DND-41 (cell line): ENCODE measurements around the gene GLB1L.

Experiments used
- ATAC-seq: fragments of 200-7000 bp; cut with Tn5 transposase; 3 replicates; pipeline ENCODE4 v1.9.1; 2021; ENCODE audit warnings: low read depth; ENCODE audit not compliant: insufficient read depth
- DNase-seq: peaks from one replicate; pipeline ENCODE4 v3.0.0-alpha.2; 2020
- H2AFZ ChIP-seq: 2 replicates; pipeline ENCODE4 v1.6.0; 2012; ENCODE audit warnings: low read depth, low read length
- H3K27ac ChIP-seq: 2 replicates; pipeline ENCODE4 v1.5.1; 2012; ENCODE audit warnings: low read length, inconsistent platforms
- H3K27me3 ChIP-seq: fragments of 200-600 bp; sonication (generic); 2 replicates; pipeline ENCODE4 v1.6.0; 2012; ENCODE audit warnings: low read length, mild to moderate bottlenecking, inconsistent platforms; ENCODE audit not compliant: insufficient read depth, poor library complexity
- H3K36me3 ChIP-seq: 2 replicates; pipeline ENCODE4 v1.5.1; 2012; ENCODE audit warnings: low read length, inconsistent platforms; ENCODE audit not compliant: insufficient read depth
- H3K4me1 ChIP-seq: 2 replicates; pipeline ENCODE4 v1.5.1; 2012; ENCODE audit warnings: mild to moderate bottlenecking, low read length; ENCODE audit not compliant: insufficient read depth
- H3K4me2 ChIP-seq: 2 replicates; pipeline ENCODE4 v1.6.0; 2012; ENCODE audit warnings: mild to moderate bottlenecking, moderate library complexity, low read length, inconsistent platforms; ENCODE audit not compliant: insufficient read depth
- H3K4me3 ChIP-seq, 2 experiments: fragments of 200-600 bp in 1 of 2; shearing (Covaris generic) in 1 of 2; 2 replicates each; pipeline ENCODE4 v1.5.1; 2012 to 2016; ENCODE audit warnings: inconsistent platforms in 2 of 2, low read length in 2 of 2, mild to moderate bottlenecking in 2 of 2, low read depth in 1 of 2, moderate library complexity in 1 of 2
- H3K79me2 ChIP-seq: 2 replicates; pipeline ENCODE4 v1.6.0; 2012; ENCODE audit warnings: low read length, inconsistent platforms; ENCODE audit not compliant: insufficient read depth
- H3K9ac ChIP-seq: 2 replicates; pipeline ENCODE4 v1.6.0; 2012; ENCODE audit warnings: low read depth, mild to moderate bottlenecking, inconsistent platforms, low read length, moderate library complexity
- H3K9me3 ChIP-seq: 2 replicates; pipeline ENCODE4 v1.5.1; 2012; ENCODE audit warnings: low read length, moderate library complexity, mild to moderate bottlenecking, inconsistent platforms; ENCODE audit not compliant: insufficient read depth, severe bottlenecking
- H4K20me1 ChIP-seq: 2 replicates; pipeline ENCODE4 v1.6.0; 2012; ENCODE audit warnings: low read length; ENCODE audit not compliant: insufficient read depth
- EZH2 ChIP-seq: IDR thresholded peaks from 3 replicates; pipeline ENCODE4 v1.6.1; 2012; ENCODE audit warnings: borderline replicate concordance, low read depth, mild to moderate bottlenecking, moderate library complexity, low read length, inconsistent platforms; ENCODE audit not compliant: severe bottlenecking
- TF ChIP-seq, protein P1 (sequence below): IDR thresholded peaks from 2 replicates; pipeline ENCODE4 v1.5.1; 2012; ENCODE audit warnings: borderline replicate concordance, low read length, moderate library complexity, mild to moderate bottlenecking; ENCODE audit not compliant: poor library complexity, severe bottlenecking; ENCODE audit errors: extremely low read depth

The GLB1L gene

DNA sequence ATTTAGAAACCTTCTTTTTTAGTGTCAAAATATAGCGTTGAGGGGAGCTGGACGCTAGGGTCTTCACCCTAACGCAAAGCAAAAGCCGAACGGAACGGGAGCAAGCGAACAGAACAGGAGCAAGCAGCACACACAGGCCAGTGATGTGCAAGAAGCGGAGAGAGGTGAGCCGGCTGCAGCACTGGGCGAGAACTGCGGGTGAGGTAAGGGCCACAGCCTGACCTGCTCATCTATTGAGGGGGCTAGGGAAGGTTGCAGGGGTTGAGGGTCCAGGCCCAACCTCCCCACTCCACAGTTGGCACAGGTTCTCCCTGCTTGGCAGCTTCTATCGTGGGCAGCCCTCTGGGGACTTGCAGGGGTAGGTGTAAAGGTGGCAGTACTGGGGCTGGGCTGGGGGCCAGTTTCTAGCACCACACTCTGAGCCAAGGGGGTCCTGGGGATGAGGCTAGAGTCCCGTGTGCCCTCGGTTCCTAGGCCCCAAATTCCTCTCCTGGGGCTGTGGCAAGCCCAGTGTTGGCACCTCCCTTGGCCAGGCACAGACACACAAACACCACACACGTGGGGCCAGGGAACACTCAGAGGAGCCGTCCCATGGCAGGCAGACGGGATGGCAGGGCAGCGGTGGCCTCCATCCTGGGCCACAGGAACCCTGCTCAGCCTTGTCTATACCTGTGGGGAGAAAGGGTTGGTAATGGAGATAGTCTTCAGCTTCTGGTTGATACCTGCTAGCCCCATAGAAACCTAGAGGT lies 25.3 kb downstream of the GLB1L start:
- ATAC-seq = no peak
- peaks cover 12% of the 10 kb centered on the region for H3K4me1 ChIP-seq
- no peak overlapping the region for H3K4me2 ChIP-seq
- no peak overlapping the region for H3K27ac ChIP-seq
- no peak for DNase-seq
- TF ChIP-seq, protein P1, sequence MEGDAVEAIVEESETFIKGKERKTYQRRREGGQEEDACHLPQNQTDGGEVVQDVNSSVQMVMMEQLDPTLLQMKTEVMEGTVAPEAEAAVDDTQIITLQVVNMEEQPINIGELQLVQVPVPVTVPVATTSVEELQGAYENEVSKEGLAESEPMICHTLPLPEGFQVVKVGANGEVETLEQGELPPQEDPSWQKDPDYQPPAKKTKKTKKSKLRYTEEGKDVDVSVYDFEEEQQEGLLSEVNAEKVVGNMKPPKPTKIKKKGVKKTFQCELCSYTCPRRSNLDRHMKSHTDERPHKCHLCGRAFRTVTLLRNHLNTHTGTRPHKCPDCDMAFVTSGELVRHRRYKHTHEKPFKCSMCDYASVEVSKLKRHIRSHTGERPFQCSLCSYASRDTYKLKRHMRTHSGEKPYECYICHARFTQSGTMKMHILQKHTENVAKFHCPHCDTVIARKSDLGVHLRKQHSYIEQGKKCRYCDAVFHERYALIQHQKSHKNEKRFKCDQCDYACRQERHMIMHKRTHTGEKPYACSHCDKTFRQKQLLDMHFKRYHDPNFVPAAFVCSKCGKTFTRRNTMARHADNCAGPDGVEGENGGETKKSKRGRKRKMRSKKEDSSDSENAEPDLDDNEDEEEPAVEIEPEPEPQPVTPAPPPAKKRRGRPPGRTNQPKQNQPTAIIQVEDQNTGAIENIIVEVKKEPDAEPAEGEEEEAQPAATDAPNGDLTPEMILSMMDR = no peak
- TF ChIP-seq EZH2 = no peak
- H3K9me3 ChIP-seq = no peaks in the 10 kb centered on the region
- H3K4me3 ChIP-seq = no peak overlapping the region
- peaks cover 3% of the 10 kb centered on the region; the same call in 1 of the 2 replicates for H4K20me1 ChIP-seq
- H3K27me3 ChIP-seq = no peaks in the 10 kb centered on the region
- H2AFZ ChIP-seq = no peak overlapping the region
- no peaks in the 10 kb centered on the region for H3K79me2 ChIP-seq
- H3K36me3 ChIP-seq = peaks cover 65% of the 10 kb centered on the region
- H3K9ac ChIP-seq = no peak overlapping the region

DNA sequence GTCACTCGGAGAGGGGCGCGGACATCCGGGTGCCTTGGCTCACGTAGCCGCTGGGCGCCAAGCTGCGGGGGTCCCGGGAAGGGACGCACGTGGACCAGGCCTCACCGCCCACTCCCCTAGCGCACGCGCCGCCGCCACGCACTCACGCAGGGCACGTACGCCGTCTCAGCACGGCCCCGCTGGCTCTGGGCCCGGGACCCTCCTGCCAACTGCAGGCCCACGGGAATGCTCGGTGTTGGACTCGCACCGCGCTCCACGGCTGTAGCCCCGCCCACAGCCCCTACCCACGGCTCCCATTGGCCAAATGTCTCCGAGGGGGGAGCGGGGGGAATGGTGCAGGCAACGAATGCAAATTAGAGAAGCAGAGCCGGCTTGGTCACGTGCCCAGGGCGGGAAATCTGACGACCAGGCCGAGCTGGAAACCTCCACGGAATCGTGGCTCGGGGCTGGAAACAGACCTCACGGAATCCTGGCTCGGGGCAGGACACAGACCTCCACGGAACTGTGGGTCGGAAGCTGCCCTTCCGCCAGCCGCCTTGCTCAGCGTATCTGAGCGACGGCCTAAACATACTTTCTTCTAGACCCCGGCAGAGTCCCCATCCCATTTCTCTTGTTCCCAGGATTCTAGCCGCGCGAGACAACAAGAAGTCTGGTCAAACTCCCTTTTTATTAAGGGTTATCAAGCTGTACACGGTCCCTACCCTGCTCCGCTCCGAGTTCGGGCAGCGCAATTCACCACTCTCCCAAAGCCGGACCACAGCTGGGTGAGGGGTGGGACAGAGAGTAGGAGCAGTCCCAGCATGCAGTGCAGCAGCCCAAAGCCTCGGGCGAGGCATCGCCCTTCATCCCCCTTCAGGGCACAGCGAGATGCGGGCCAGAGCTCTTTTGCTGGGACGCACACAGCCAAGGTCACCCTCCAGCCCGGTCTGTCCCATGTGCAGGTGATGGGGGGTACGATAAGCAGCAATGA lies 26.2 kb downstream of the GLB1L start, which contains the start of gene ABCB6:
TSS of gene ABCB6 (minus strand) at position 227 of the 970 bp plus-strand sequence. CDS start 285 bp downstream, outside the sequence.
- Histone ChIP-seq H4K20me1 (peaks cover 3% of the 10 kb centered on the region; the same call in 1 of the 2 replicates), H3K27me3 (no peaks in the 10 kb centered on the region), H3K4me2 (no peak within 1 kb of the TSS), H3K36me3 (peaks cover 61% of the 10 kb centered on the region), H3K27ac (no peak within 1 kb of the TSS), H3K4me1 (peaks cover 12% of the 10 kb centered on the region), H3K9me3 (no peaks in the 10 kb centered on the region), H3K79me2 (no peaks in the 10 kb centered on the region), H3K4me3 (no peak within 1 kb of the TSS), H3K9ac (no peak within 1 kb of the TSS), H2AFZ (no peak within 1 kb of the TSS)
- TF ChIP-seq, protein P1 = no peak
- no peak for TF ChIP-seq EZH2
- DNase-seq (no peak), ATAC-seq (no peak)

DNA sequence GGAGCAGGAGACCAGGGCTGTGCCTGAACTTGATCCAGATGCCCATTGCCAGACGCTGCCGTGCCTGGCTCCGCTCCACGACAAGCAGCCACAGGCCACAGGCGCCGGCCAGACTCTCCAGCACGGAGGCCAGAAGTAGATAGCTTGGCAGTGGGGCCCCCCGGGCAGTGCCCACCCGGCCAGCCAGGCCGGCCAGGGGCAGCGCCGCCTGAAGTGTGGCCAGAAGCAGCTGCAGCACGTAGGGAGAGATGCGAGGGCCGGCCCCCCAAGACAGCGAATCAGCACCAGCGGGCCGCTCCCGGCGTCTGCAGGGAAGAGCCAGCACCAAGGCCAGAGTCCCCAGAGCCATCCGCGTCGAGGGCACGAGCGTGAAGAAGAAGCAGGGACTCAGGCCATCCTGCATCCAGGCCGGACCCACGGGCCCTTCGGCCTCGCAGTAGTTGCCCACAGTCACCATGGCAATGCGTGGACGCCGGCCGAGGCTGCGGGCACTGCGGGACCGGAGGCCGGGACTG lies 27.0 kb downstream of the GLB1L start:
- Histone ChIP-seq H3K4me2 (no peak overlapping the region), H3K27ac (no peak overlapping the region), H3K4me3 (no peak overlapping the region), H3K9ac (no peak overlapping the region), H2AFZ (no peak overlapping the region), H3K4me1 (peaks cover 12% of the 10 kb centered on the region), H3K79me2 (no peaks in the 10 kb centered on the region), H3K9me3 (no peaks in the 10 kb centered on the region), H4K20me1 (no peaks in the 10 kb centered on the region; the same call in 1 of the 2 replicates), H3K36me3 (peaks cover 61% of the 10 kb centered on the region), H3K27me3 (no peaks in the 10 kb centered on the region)
- no peak for TF ChIP-seq EZH2
- TF ChIP-seq, protein P1 = no peak
- no peak for DNase-seq
- ATAC-seq = peak; percentile 27; the same call in 1 of the 3 replicates
